Stimulated activated CD4-positive, alpha-beta T cell treated with anti-CD3 and anti-CD28 coated beads, TNF-alpha, amount 100 ng/mL, for 24 hours (primary cell): ENCODE measurements around the gene UBE2A.

Experiments
- DNase-seq, 3 experiments: peaks; one replicate each; pipeline ENCODE4 v3.0.0-alpha.2; 2020; ENCODE audit warnings: low read depth in 3 of 3

The UBE2A gene

DNA sequence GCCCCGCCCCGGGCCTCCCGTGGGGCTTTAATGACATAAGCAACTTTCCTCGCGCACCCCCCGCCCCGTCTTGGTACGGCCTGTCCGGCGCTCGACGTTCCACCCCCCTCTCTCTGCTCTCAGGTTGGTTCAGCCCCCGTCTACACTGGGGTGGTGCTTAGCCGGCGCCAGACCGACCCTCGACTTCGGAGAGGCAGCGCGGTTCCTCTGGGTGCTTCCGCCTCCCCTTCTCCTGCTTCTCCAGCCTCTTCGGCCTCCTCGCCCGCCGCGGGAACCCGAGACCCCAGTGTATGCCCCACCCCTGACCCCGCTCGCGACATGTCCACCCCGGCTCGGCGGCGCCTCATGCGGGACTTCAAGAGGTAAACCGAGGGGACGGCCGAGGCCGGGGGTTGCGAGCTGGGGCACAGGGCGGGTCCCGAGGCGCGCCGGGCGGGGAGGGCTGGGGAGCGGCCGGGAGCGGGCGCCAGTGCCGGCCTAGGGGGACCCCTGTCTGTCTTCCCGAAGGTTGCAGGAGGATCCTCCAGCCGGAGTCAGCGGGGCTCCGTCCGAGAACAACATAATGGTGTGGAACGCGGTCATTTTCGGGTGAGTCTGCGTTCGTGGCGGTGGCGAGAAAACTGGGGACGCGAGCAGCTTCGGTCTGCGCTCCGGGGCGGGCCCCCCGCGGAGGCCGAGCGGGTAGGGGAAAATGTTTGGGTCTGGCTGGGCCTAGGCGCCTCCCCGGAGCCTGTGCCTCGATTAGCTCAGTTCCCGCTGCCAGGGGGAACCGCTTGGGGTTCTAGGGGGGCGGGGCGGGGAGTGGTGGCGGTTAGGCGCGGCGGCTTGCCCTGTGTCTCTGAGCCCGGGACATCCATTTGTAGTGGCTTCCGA is at the start of gene UBE2A:
Gene UBE2A (plus strand): TSS at position 170 of the 873 bp plus-strand sequence. CDS start 149 bp downstream, at position 319.
- DNase-seq: peak; percentile 67 to 87 (median 75)

DNA sequence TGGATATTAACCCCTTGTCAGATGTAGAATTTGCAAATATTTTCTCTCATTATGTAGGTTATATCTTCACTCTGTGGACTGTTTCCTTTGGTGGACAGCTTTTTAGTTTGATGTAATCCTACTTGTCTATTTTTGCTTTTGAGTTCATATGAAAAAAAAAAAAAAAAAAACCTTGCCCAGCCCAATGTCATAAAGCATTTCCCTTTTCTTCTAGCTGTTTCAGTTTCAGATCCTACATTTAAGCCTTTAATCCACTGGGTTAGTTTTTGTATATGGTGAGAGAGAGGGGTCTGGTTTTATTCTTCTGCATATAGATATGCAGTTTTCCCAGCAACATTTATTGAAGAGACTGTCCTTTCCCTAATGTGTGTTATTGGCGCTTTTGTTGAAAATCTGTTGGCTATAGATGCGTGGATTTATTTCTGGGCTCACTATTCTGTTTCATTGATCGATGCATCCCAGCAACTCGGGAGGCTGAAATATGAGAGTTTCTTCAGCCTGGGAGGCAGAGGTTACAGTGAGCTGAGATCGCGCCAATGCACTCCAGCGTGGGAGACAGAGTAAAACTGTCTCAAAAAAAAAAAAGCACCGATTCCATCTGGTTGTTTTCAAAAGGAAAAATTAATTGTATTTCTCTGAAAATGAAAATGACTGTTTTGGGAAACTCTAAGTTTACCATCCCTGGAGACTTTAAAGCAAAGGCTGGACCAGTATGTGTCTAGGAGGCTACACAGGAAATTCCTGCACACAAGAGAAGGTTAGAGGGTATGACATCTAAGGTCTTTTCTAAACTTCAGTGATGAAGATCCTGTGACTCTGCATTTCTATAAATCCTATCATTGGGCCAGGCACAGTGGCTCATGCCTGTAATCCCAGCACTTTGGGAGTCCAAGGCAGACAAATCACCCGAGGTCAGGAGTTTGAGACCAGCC is 44.8 kb upstream of the UBE2A start:
- no peak for DNase-seq

DNA sequence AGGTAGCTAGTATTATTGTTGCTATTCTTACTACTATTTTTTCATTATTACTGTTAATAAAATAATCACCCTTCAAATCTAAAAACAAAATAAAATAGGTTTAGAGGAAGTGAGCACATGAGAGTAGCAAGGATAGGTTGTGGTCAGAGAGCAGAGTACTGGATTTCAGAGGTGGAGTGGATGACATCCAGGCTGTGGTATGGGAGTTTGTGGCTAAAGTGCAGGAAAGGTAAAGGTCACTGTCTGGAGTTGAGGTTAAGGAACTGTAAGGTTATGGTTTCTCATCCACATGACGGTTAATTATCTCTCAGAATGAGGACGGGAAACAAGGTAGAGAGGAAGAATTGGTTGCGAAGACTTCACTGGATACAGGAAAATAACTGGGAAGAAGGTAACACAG is 36.9 kb upstream of the UBE2A start:
- no peak for DNase-seq

DNA sequence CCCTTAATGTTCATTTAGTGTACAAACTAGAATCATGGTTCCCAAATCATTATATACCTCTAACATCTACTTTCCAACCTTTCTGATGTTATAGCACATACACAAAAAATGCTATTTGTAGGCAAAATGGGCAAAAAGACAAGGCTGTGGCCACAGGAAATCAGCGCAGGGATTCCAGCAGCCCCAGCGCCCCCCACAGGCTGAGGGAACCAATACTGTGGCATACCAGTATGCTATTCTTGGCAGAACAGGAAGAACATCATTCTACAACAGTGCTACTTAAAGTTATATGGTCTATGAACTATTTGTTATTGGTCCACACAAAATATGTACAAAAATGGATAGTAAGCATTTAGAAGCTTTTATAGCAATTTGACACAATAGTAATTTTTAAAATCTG is 34.5 kb upstream of the UBE2A start:
- DNase-seq: no peak

DNA sequence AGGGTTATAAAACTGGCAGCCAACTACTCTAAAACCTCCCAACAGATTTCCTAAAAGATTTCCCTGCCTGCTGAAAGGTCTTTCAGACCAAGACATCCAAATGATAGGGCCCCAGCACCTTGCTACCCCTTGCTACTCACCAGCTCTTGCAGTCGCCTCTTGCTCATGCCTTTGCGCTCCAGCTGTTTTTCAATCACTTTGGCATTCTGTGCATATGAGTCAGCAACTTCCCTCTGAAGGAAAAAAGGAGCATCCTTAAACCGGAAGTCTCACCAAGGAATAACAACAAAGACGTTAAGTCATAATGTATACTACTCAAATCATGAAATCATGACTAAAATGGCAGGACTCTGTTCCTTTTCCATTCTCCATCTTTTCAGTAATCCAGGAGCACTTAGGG is 33.2 kb upstream of the UBE2A start:
- no peak for DNase-seq

DNA sequence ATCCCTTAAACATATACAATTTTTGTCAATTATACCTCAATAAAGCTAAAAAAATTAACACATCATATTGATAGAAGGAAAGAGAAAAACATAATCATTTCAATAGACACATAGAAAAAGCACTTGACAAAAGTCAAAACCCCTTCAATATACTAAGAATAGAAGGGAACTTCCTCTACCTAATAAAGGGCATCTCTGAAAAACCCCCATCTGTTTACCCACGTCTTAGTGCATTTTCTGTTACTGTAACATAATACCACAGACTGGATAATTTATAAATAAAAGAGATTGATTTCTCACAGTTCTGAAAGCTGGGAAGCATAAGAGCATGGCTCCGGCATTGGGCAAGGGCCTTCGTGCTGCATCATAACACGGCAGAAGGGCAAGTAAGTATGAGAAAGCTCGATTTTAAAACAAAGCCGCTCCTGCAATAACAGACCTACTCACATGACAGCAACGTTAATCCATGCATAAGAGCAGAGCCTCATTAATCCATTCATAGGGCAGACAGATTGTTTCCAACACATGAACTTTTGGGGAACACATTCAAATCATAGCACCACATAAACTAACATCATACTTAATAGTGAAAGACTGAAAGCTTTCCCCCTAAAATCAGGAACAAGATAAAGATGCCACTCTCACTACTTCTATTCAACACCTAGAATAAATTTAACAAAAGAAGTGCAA is 24.9 kb upstream of the UBE2A start:
- no peak for DNase-seq

DNA sequence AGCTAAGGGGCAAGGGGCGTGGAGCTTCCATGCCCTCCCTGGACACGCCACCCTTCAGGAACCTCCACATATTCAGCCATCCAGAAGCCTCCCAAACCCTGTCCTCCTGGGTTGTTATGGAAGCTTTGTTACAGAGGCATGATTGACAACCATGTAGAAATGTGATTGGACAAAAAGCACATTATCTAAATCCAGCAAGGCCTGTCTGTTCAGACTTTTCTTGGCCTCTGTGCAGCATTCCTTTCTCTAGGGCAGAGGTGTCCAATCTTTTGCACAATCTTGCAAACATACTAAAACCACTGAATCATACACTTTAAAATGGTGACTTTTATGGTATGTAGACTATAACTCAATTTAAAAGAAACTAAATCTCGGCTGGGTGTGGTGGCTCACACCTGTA is 21.9 kb upstream of the UBE2A start:
- no peak for DNase-seq

DNA sequence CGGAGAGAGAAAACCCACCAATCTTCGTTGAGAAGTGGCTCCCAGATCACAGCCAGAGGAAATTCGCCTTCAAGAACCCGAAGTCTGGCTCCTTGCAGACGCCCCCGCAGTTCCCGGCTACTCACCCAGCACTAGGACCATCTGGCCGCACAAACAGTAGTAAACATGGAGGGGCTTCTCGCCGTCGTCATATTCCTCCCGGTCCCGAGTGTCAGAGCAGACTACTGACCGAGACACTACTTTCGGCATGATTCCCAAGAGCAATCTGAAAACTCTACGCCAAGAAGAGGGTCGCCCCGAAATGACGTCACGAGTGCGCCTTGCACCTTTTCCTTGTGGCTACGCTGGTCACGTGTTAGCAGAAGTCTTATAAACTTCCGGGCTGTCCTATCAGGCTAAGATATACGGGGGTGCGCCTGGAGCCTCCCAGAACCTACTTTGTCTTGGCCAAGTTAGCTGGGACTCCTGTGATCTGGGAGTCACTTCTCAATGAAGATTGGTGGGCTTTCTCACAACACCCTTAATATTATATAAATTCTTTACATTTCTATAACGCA is 9.2 kb upstream of the UBE2A start, which contains the start of gene STEEP1:
Gene STEEP1 (minus strand): TSS at position 303 of the 557 bp plus-strand sequence. CDS start 54 bp downstream, at position 249.
- DNase-seq: peak; percentile 71 to 85 (median 77)

DNA sequence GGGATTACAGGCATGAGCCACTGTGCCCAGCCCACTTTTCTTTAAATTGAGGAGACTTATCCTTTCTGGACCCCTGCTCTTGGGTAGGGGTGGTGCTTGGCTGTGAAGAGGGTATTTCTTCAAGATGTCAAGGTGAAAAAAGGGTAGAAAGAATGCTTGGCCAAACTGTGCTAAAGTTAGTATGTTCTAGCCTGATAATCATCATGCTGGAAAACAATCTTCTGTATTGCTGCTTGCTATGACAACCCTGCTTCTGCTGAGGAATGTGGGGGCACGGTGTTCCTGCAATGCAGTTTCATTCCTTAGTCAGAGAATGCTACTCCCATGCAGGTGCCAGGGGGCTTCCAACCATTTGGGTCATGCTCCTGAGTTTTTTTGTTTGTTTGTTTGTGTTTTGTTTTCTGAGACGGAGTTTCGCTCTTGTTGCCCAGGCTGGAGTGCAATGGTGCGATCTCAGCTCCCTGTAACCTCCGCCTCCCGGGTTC is 4.0 kb upstream of the UBE2A start:
- DNase-seq: no peak

DNA sequence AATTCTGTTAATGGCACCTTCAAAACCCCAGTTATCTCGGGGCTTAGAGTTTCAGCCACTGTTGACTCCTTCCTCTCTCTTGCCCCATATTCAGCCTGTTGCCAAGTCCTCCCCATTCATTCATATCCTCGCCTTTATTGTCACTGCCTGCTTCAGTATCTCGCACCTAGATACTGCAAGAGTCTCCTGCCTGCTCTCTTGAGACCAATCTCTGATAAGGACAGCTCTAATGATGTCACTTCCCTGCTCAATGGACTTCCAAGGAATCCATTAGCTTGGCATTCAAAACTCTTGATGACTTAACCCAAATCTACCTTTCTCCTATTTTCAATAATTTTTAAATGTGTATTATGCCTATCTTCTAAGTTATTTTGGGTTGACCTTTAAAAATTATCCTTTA is 1.1 kb upstream of the UBE2A start:
- no peak for DNase-seq

DNA sequence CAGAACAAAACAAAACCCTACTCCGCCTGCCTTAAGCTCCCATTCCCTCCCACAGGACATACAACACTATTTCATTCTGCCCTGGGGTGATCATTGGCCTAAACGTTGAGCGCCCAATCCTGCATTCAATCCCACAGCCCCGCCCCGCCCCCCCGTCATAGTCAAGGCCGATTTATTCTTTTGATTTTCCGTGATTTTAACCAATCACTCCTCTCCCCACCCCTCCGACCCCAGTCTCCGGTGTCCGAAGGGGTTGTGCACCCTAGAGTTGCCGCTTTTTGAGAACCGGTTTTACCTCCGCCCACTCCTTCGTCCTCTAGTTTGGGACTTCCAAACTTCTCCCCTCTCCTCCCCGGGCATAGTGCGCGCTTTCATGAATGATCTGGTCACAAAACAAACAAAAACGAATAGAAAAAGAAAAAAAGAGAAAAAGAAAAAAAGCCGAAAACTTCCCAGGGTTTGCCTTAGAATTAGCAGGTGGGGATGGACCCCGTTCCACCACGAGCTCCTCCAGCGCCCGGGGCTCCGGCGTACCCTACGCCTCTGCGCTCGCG is 446 bp upstream of the UBE2A start:
- DNase-seq: no peak

DNA sequence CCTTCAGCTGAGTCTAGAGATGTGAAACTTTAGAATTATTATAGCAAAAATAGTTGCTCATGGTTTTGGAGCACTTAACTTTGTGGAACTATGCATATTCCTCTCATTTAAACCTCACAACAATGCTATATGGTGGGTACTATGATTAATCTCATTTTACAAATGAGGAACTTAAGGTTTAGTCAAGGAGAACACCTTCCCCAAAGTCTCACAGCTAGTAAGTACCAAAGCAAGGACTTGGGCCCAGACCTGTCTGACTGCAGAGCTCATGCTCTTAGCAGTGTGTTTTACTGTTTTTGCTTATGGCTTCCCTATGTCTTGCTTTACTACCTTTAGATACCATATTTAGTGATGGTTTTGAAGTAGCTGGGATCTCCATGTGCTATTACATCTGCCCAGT is 5.1 kb downstream of the UBE2A start:
- no peak for DNase-seq

DNA sequence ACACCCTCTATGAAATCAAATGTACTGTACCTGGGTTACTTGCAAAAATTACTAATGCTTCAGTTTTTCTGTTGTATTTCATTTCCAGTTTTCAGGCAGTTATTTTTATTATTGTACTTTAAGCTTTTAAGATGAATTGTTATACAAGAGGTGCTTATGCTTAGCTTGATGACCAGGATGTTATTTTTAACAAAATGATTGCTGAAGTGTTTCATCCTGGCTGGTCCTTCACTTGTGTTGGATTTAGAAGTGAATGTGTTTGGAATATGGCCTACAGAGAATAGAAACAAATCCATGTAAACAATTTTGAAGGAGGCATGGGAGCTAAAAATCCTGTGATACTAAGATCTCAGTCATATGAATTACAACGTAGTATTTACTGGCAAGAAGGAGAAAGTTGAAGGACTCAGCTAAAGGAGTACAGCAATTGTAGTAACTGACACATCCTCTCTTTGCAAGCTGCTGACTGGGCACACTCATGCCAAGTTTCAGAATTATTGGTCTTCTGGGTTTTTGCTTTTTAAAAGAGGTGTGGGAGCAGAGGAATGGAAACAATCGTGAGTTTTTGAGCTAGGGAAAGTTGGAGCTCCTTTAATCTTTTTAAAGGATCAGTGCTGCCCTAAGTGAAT is 9.2 kb downstream of the UBE2A start:
- DNase-seq: no peak

DNA sequence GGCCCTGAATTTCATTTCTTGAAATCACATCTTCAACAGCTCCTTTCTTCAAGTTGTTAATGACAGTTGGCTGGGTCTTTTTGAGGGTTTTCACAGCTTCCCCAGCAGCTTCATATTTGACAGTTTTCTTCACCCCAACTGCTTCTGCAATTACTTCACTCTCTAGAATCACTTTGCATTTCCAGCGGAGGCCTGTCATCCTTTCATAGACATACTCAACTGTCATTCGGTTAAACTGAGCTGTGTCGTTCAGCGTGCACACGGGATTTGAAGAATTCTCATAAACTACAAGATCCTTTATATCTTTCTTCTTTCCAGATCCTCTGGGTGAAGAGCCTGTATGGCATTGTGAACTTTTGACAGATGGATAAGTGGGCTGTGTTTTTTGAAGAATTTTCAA is 15.4 kb downstream of the UBE2A start:
- no peak for DNase-seq

DNA sequence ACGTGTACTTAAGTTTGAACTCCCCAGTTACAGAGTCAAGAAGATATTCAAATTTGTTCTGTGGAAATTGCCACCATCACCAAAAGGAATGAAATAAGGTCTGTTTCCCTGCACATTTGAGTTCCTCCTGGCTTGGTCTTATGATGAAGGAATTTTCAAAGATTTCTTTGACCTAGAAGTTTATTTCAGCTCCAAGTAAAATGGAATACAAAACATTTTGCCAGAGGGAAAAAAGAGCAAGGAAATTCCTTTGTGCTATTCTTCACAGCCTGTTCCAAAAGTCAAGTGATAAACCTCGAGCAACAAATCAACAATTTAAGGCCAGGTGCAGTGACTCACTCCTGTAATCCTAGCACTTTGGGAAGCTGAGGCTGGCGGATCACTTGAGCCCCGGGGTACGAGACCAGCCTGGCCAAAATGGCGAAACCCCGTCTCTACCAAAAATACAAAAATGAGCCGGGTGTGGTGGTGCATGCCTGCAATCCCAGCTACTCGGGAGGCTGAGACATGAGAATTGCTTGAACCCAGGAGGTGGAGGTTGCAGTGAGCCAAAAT is 28.4 kb downstream of the UBE2A start:
- no peak for DNase-seq

DNA sequence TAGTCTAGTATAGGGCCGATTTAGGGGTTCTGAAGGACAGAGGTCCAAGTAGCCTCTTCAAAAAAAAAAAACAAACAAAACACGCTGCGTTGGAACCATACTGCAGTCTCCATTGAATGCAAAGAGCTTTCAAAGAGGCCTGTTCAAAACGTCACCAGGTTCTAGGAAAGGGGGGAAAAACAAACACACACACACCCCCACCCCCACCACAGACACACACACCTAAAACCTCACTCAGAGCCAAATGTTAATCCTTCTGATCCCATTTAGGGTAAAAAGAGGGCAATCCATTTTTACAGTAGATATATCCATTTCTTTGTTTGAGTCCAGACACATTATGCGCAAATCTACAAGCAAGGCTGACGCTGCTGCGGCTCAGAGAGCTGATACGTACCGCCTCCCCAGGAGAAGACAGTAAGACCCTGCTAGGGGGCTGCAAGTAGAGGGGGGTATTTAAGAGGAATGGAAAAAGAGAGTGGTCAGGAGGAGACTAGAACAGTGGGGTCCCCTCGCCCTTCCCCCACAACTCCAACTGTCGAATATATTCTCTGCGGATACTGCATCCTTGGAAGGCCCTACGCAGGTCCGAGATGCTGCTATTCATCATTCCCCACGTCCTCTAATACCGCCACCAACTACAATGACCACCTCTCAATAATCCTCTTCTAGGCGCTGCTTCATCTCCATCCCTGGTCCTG is 30.6 kb downstream of the UBE2A start:
- no peak for DNase-seq

DNA sequence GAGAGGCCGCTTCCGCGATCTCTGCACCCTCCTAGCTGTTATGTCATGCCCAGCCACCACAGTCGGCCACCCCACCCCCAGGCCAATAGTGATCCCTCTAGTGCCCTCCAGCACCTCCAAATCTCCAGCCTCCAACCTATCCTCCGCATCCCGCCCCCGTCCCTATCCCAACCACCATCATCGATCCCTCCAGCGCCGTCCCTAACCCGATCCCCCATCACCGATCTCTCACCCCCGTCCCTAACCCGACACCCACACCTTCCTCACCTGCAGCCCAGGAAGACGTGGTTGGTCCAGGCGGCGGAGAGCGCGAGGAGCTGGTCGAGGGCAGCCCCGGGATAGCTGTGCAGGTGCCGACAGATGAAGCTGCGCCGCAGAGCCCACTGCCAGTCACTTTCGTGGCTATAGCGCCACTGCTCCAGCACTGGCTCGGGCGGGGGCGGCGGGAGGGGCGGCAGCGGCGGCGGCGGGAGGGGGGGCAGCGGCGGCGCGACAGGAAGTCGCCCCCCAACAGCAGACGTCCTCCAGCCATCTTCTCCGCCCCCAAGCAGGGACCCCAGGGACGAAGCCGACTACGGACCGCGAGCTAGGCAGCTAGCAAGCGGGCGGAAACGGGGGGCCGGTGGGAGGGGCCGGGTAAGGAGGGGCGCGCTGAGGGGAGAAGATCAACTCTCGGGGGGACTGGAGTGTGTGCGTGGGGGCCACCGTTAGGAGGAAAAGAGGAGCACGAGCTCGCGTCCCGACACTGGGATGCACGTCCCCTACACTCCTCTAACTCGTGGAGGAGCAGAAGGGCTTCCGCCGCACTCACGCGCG is 31.3 kb downstream of the UBE2A start:
- peak in 2 of 3 experiments; percentile 3 to 26 for DNase-seq

DNA sequence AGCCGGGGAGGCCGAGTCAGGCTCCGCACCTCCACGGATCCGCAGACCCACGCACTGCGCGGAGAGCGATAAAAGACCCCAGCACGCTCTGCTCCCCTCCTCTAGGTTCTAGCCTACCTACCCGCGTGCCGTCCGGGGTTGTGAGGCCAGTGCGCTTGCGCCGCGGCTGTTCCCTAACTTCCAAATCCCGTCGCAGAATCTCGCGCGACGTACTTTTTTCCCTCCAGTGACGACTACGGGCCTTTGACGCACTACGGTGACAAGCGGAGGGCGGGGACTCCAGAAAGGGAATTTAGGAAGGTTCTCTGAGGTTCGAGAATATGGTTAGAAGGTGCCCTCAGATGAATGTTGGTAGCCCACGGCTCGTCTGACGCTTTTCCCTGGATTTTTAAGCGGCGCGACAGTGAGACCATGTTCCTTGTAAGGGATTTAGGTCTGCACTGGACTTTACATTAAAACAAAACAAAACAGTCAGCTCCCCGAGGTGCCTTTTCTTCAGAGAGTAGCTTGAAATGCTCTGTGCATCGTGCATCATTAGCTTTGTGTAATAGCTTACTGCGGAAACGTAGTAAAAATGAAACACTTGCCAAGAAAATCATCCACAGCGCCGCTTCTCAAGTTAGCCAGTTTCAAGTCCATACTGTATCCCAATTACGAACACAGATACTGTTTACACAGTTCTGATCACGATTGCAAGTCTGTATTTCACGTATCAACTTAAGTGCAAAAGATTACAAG is 32.1 kb downstream of the UBE2A start, which contains the start of gene NKRF:
Gene NKRF (minus strand): TSS at position 145 of the 738 bp plus-strand sequence.
- DNase-seq: peak; percentile 71 to 88 (median 81)
